HepG2 (cell line): Measurements from ENCODE around the gene USP28. TPM values are rescaled to one million over a fixed set of nuclear protein-coding genes. Genes with fewer than 3 reads are reported as not detected.

Experiments used
- AGO1 ChIP-seq: fragments of 200-400 bp; formaldehyde crosslinking; IDR thresholded peaks from 2 replicates; pipeline ENCODE4 v1.6.1; 2017; ENCODE audit warnings: mild to moderate bottlenecking, low read depth, low read length, moderate library complexity; ENCODE audit not compliant: poor library complexity, severe bottlenecking
- ATF1 ChIP-seq: IDR thresholded peaks from 2 replicates; pipeline ENCODE4 v1.6.1; 2016; ENCODE audit warnings: mild to moderate bottlenecking, control low read depth
- CAMTA2 ChIP-seq: sonication (generic); formaldehyde crosslinking; IDR thresholded peaks from 2 replicates; pipeline ENCODE4 v1.4.0; 2020; ENCODE audit warnings: mild to moderate bottlenecking, missing genetic modification reagents, borderline replicate concordance
- CCAR2 ChIP-seq: fragments of 200-400 bp; formaldehyde crosslinking; optimal IDR thresholded peaks from 2 replicates; pipeline ENCODE3; 2018; ENCODE audit warnings: low read depth, mild to moderate bottlenecking, low read length, moderate library complexity
- DR1 ChIP-seq: sonication (generic); formaldehyde crosslinking; IDR thresholded peaks from 2 replicates; pipeline ENCODE4 v1.8.0; 2021; ENCODE audit warnings: mild to moderate bottlenecking, missing genetic modification reagents, inconsistent platforms
- FOXJ3 ChIP-seq: sonication (generic); formaldehyde crosslinking; IDR thresholded peaks from 2 replicates; pipeline ENCODE4 v1.4.0; 2020; ENCODE audit warnings: missing genetic modification reagents, mild to moderate bottlenecking, borderline replicate concordance
- GABPA ChIP-seq, 2 experiments: IDR thresholded peaks; 2 replicates each; pipeline ENCODE4 v1.6.1; 2011 to 2016; ENCODE audit warnings: low read depth in 2 of 2, low read length in 1 of 2, missing biosample characterization in 1 of 2, missing genetic modification characterization in 1 of 2
- MAF1 ChIP-seq: sonication (generic); formaldehyde crosslinking; IDR thresholded peaks from 2 replicates; pipeline ENCODE4 v1.5.0; 2020; ENCODE audit warnings: missing genetic modification reagents, borderline replicate concordance
- MEIS2 ChIP-seq: sonication (generic); formaldehyde crosslinking; IDR thresholded peaks from 2 replicates; pipeline ENCODE4 v1.9.0; 2021; ENCODE audit warnings: mild to moderate bottlenecking, missing genetic modification reagents
- MIXL1 ChIP-seq: IDR thresholded peaks from 2 replicates; pipeline ENCODE4 v1.6.1; 2016
- PITX1 ChIP-seq: sonication (generic); formaldehyde crosslinking; IDR thresholded peaks from 2 replicates; pipeline ENCODE4 v1.5.1; 2020; ENCODE audit warnings: mild to moderate bottlenecking, missing genetic modification reagents
- PTBP1 ChIP-seq: fragments of 200-400 bp; formaldehyde crosslinking; IDR thresholded peaks from 2 replicates; pipeline ENCODE4 v1.6.1; 2018; ENCODE audit warnings: low read length, low read depth; ENCODE audit not compliant: poor library complexity, severe bottlenecking
- RCOR2 ChIP-seq: IDR thresholded peaks from 2 replicates; pipeline ENCODE4 v1.6.1; 2016; ENCODE audit warnings: missing biosample characterization, missing genetic modification reagents
- SAP130 ChIP-seq: IDR thresholded peaks from 2 replicates; pipeline ENCODE4 v1.6.1; 2016; ENCODE audit warnings: low read depth
- XRCC5 ChIP-seq: fragments of 200-400 bp; formaldehyde crosslinking; optimal IDR thresholded peaks from 2 replicates; pipeline ENCODE3; 2017; ENCODE audit warnings: mild to moderate bottlenecking, low read length
- ZBTB7A ChIP-seq: sonication (generic); formaldehyde crosslinking; IDR thresholded peaks from 2 replicates; pipeline ENCODE4 v1.8.0; 2022; ENCODE audit warnings: mild to moderate bottlenecking, missing genetic modification reagents
- ZNF138 ChIP-seq: sonication (generic); formaldehyde crosslinking; IDR thresholded peaks from 2 replicates; pipeline ENCODE4 v1.5.0; 2020; ENCODE audit warnings: mild to moderate bottlenecking, low read depth, missing genetic modification reagents
- ZNF263 ChIP-seq: sonication (generic); formaldehyde crosslinking; IDR thresholded peaks from 2 replicates; pipeline ENCODE4 v1.4.0; 2020; ENCODE audit warnings: missing genetic modification reagents
- ZNF446 ChIP-seq: sonication (generic); formaldehyde crosslinking; IDR thresholded peaks from 2 replicates; pipeline ENCODE4 v1.5.0; 2020; ENCODE audit warnings: mild to moderate bottlenecking, missing genetic modification reagents
- ZNF562 ChIP-seq: sonication (generic); formaldehyde crosslinking; IDR thresholded peaks from 2 replicates; pipeline ENCODE4 v1.8.0; 2022; ENCODE audit warnings: missing genetic modification reagents, borderline replicate concordance
- ZNF564 ChIP-seq: sonication (generic); formaldehyde crosslinking; IDR thresholded peaks from 2 replicates; pipeline ENCODE4 v1.8.1; 2023; ENCODE audit warnings: mild to moderate bottlenecking, missing genetic modification reagents
- ZNF660 ChIP-seq: sonication (generic); formaldehyde crosslinking; IDR thresholded peaks from 2 replicates; pipeline ENCODE4 v1.5.1; 2020; ENCODE audit warnings: mild to moderate bottlenecking, low read depth, missing genetic modification reagents, borderline replicate concordance
- ZNF747 ChIP-seq: sonication (generic); formaldehyde crosslinking; IDR thresholded peaks from 2 replicates; pipeline ENCODE4 v1.8.1; 2023; ENCODE audit warnings: missing genetic modification reagents, mild to moderate bottlenecking, borderline replicate concordance
- ZNF883 ChIP-seq: sonication (generic); formaldehyde crosslinking; IDR thresholded peaks from 2 replicates; pipeline ENCODE4 v1.5.1; 2020; ENCODE audit warnings: mild to moderate bottlenecking, missing genetic modification reagents; ENCODE audit errors: not compliant biosample characterization
- polyA plus RNA-seq, 8 experiments: library from polyadenylated mRNA; depleted of rRNA in 3 of 8; stranded (reverse) in 7 of 8; unstranded in 1 of 8; fragments of >200 nt; fragmentation: Illumina TruSeq in 4 of 8; extraction: Trizol in 4 of 8; gene quantifications; 2 replicates each; pipeline versions ENCODE4 v1.2.1 to v1.2.3, GENCODE V29; 2011 to 2016; ENCODE audit warnings: low read depth in 4 of 8, missing spikeins in 1 of 8, mixed read lengths in 1 of 8; ENCODE audit not compliant: insufficient read depth in 1 of 8
- total RNA-seq, 5 experiments: library from RNA; depleted of rRNA; stranded (reverse); fragments of >200 nt; fragmentation: Illumina TruSeq; extraction: Trizol; gene quantifications; 2 replicates each; pipeline ENCODE4 v1.2.3, GENCODE V29; 2016; ENCODE audit warnings: low read depth in 1 of 5
- TF ChIP-seq, protein P1 (sequence below): sonication (generic); formaldehyde crosslinking; IDR thresholded peaks from 2 replicates; pipeline ENCODE4 v1.4.0; 2020; ENCODE audit warnings: missing genetic modification reagents, low read depth, mild to moderate bottlenecking, borderline replicate concordance
- TF ChIP-seq, protein P2 (sequence below): sonication (generic); formaldehyde crosslinking; IDR thresholded peaks from 2 replicates; pipeline ENCODE4 v1.4.0; 2020; ENCODE audit warnings: missing genetic modification reagents
- TF ChIP-seq, protein P3 (sequence below): sonication (generic); formaldehyde crosslinking; IDR thresholded peaks from 2 replicates; pipeline ENCODE4 v1.4.0; 2020; ENCODE audit warnings: mild to moderate bottlenecking, missing genetic modification reagents
- TF ChIP-seq, protein P4 (sequence below): IDR thresholded peaks from 2 replicates; pipeline ENCODE4 v1.6.1; 2012; ENCODE audit warnings: low read depth, low read length, improper control_type of control experiment

USP28 gene
- total and polyA plus RNA-seq, 2 of the 13 experiments (the other 11 are each of a cell fraction or from before 2014, with no cell fraction given), result 29.6 to 34.3 TPM

DNA sequence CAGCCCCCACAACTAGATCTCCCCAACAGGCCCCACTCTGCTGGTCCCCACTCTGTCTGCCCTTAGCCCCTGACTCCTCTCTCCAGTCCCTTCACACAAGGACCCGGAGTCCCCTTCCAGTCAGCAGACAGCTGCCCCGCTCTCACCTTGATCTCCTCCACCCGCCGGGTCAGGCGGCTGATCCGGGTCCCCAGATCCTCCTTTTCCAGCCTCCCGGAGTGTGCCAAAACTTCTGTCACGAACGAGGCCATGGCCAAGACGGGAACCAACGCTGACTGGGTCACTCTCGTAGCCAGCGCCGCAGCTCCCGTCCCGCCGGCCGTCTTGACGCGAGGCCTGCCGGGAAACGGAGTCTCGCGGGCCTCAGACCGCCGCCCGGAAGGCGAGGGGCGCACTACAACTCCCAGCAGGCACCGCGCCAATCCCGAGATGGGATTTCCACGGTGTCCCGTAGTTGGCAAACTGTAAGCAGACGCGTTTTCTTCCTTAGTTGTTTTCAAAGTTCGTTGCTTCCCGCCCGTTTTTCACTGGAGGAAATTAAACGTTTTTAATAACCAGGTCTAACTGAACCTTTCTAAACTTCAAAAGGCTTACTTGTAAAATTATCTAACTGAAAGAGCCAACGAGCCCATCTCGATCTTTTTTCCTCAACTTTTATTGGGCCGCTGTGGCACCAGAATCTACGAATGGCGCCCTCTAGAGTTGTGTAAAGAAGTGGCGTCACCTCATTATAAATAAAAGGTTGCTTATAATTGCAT lies 101.8 kb downstream of the USP28 start, which contains the start of gene ZW10 (continued):
- TF ChIP-seq AGO1, result no peak
- no peak for TF ChIP-seq PTBP1
- TF ChIP-seq DR1 (CRISPR knock-in tag), result peak; percentile 79
- peak; percentile 32; the same call in 1 of the 2 replicates for TF ChIP-seq GABPA (IDR thresholded peaks at IDR 0.05; ENCODE audit: low read depth, low read length)
- TF ChIP-seq GABPA (CRISPR knock-in tag; IDR thresholded peaks at IDR 0.05; ENCODE audit: low read depth), result peak; percentile 82
- TF ChIP-seq XRCC5, result peak; percentile 79
- TF ChIP-seq ZBTB7A (CRISPR knock-in tag), result no peak
- no peak for TF ChIP-seq ZNF138 (CRISPR knock-in tag)
- no peak for TF ChIP-seq ZNF562 (CRISPR knock-in tag)
- peak; percentile 78; the same call in 1 of the 2 replicates for TF ChIP-seq PITX1 (CRISPR knock-in tag)
- TF ChIP-seq ZNF660 (CRISPR knock-in tag), result no peak
- peak; percentile 80; the same call in 1 of the 2 replicates for TF ChIP-seq ZNF446 (CRISPR knock-in tag)
- TF ChIP-seq, protein P1, sequence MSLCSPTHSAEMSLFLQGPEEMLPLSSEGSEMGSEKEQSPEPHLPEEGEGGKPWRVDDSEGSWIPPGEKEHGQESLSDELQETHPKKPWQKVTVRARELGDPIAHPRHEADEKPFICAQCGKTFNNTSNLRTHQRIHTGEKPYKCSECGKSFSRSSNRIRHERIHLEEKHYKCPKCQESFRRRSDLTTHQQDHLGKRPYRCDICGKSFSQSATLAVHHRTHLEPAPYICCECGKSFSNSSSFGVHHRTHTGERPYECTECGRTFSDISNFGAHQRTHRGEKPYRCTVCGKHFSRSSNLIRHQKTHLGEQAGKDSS (CRISPR knock-in tag), result peak; percentile 53; the same call in 1 of the 2 replicates
- TF ChIP-seq CCAR2, result no peak
- TF ChIP-seq ZNF564 (CRISPR knock-in tag), result no peak
- TF ChIP-seq MIXL1 (CRISPR knock-in tag), result 0 out of 2 replicates have a peak, but pooled peaks have one; percentile 43
- TF ChIP-seq, protein P2, sequence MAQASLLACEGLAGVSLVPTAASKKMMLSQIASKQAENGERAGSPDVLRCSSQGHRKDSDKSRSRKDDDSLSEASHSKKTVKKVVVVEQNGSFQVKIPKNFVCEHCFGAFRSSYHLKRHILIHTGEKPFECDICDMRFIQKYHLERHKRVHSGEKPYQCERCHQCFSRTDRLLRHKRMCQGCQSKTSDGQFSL (CRISPR knock-in tag), result no peak
- TF ChIP-seq, protein P3, sequence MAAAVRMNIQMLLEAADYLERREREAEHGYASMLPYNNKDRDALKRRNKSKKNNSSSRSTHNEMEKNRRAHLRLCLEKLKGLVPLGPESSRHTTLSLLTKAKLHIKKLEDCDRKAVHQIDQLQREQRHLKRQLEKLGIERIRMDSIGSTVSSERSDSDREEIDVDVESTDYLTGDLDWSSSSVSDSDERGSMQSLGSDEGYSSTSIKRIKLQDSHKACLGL (CRISPR knock-in tag), result peak; percentile 68; the same call in 1 of the 2 replicates
- TF ChIP-seq RCOR2, result no peak
- TF ChIP-seq SAP130 (CRISPR knock-in tag), result peak; percentile 86
- no peak for TF ChIP-seq ZNF747 (CRISPR knock-in tag)
- peak; percentile 57; the same call in 1 of the 2 replicates for TF ChIP-seq MEIS2 (CRISPR knock-in tag)
- TF ChIP-seq, protein P4, sequence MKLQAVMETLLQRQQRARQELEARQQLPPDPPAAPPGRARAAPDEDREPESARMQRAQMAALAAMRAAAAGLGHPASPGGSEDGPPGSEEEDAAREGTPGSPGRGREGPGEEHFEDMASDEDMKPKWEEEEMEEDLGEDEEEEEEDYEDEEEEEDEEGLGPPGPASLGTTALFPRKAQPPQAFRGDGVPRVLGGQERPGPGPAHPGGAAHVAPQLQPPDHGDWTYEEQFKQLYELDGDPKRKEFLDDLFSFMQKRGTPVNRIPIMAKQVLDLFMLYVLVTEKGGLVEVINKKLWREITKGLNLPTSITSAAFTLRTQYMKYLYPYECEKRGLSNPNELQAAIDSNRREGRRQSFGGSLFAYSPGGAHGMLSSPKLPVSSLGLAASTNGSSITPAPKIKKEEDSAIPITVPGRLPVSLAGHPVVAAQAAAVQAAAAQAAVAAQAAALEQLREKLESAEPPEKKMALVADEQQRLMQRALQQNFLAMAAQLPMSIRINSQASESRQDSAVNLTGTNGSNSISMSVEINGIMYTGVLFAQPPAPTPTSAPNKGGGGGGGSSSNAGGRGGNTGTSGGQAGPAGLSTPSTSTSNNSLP, result peak; percentile 80
- TF ChIP-seq ATF1 (CRISPR knock-in tag), result peak; percentile 64; the same call in 1 of the 2 replicates
- peak; percentile 67 for TF ChIP-seq ZNF883 (CRISPR knock-in tag)
- TF ChIP-seq MAF1 (CRISPR knock-in tag), result peak; percentile 80; the same call in 1 of the 2 replicates
- 0 out of 2 replicates have a peak, but pooled peaks have one; percentile 61 for TF ChIP-seq CAMTA2 (CRISPR knock-in tag)
- peak; percentile 71; the same call in 1 of the 2 replicates for TF ChIP-seq FOXJ3 (CRISPR knock-in tag)
- 0 out of 2 replicates have a peak, but pooled peaks have one; percentile 3 for TF ChIP-seq ZNF263 (CRISPR knock-in tag)
